ENCODE results near the gene NBPF1. TPM values are rescaled to one million over a fixed set of nuclear protein-coding genes. Genes with fewer than 3 reads are reported as not detected.
A peak's percentile ranks its signal among the peaks of the same experiment; 100 is the strongest.
"Not testable (repeated sequence)": the region's sequence is repeated elsewhere in the genome, so short reads cannot be mapped to it uniquely, and the experiment has no call there.

The NBPF1 gene
- total RNA-seq, 1 donor: 63.1 TPM

DNA sequence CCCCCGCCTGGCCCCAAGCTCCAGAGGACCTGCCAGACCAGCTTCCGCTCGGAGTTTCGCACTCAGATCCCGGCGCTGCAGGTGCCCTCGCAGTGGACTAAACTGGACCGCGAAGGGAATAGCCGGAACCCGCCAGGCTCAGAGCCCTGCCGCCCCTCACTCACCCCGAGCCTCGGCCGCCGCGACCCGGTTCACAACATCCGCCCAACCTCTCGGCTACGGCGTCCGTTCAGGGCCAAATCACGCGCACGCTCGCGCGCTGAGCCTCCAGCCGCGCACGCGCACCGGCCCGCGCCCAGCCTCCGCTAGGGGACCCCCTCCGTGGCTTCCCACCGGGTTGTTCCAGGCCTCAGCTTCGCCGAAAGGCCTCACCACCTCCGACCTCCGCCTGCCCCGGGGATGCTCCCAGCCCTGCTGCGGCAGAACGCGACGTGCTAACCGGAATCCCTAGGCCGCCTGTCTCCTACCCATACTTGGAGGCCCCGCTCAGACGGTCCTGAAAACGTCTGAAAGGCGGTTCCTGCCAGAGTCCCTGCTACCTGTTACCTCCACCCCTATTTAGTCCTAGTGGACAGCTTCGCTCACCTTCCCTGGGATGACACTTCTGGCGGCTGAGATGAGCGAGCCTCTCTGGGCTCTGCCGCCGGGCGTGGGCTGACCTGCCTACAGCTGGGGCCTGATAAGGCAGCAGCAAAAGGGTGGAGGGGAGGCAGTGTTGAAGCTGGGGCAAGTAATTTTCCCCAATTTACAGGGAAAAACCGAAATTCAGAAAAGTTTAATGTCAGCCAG, 31.3 kb upstream of the NBPF1 start:
- H3K4me3 ChIP-seq (ENCODE audit: low read depth, low read length): peak overlapping the region; percentile 100
- peak; percentile 98 for DNase-seq (ENCODE audit: low read depth)
- TF ChIP-seq, protein P1, sequence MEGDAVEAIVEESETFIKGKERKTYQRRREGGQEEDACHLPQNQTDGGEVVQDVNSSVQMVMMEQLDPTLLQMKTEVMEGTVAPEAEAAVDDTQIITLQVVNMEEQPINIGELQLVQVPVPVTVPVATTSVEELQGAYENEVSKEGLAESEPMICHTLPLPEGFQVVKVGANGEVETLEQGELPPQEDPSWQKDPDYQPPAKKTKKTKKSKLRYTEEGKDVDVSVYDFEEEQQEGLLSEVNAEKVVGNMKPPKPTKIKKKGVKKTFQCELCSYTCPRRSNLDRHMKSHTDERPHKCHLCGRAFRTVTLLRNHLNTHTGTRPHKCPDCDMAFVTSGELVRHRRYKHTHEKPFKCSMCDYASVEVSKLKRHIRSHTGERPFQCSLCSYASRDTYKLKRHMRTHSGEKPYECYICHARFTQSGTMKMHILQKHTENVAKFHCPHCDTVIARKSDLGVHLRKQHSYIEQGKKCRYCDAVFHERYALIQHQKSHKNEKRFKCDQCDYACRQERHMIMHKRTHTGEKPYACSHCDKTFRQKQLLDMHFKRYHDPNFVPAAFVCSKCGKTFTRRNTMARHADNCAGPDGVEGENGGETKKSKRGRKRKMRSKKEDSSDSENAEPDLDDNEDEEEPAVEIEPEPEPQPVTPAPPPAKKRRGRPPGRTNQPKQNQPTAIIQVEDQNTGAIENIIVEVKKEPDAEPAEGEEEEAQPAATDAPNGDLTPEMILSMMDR (IDR thresholded peaks at IDR 0.05; ENCODE audit: insufficient read depth, low read length): peak; percentile 63

DNA sequence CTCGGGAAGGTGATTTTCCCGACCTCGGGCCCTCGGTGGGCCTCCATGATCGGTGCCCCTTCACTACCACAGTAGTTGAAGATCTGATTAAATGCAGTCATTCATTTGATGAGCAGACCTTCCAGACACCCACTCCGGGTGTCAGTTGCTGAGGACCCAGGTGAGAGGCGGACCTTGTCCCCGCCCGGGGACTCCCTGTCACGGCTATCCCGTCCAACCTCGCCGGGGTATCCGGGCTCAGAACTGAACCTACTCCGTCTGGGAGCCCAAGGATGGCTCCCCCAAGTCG, 30.8 kb upstream of the NBPF1 start:
- no peak for DNase-seq (ENCODE audit: low read depth)
- TF ChIP-seq, protein P1 (IDR thresholded peaks at IDR 0.05; ENCODE audit: insufficient read depth, low read length): no peak
- peak overlapping the region; percentile 100 for H3K4me3 ChIP-seq (ENCODE audit: low read depth, low read length)

DNA sequence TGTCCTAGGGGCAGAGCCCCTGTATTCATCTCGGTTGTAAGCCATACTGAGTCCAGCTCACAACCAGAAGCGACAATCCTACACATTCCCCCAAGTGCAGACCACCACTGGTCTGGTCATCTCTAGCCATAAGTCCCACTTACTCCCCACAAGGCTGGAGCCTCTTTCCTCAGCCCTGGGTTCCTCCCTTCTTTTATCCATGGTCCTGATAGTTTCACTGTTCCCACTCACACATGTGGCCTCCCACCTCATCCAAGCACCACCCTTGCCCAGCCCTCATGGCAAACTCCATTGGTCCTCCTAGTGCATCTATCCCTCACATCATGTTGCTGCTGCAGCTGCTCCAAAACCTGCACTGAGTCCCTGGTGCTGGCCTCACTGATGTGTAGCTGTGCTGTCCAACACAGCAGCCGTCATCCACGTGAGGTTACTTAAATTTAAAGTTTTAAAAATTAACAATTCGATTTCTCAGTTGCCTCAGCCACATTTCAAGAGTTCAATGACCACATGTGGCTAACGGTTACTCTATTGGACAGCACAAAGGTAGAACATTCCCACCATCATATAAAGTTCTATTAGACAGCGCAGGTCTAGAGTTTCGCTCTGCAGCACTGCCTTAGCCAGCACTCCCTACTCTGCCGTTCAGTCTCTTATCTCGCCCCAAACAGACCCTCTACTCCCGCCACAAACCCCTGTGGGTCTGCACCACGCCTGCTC, 30.3 kb upstream of the NBPF1 start:
- H3K4me3 ChIP-seq (ENCODE audit: low read depth, low read length): peak overlapping the region; percentile 100
- DNase-seq (ENCODE audit: low read depth): peak; percentile 36

DNA sequence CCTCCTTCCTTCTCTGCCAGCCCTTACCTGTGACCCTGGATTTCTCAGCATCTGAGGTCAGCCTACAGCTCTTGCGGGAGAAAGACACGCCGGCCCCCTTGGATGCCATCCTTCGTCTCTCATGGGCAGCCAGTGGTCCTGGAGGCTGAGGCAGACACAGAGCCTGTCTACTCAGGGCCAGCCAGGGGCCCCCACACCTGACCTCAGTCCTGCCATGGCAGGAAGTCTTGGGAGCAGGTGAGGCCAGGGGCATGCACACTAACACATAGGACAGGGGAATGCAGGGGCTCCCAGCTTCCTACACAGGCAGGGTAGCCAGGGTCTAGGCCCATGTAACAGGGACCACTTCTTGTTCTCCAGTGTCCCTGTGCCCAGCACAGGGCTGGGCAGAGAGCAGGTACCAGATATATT, 29.6 kb upstream of the NBPF1 start:
- DNase-seq (ENCODE audit: low read depth): not testable (repeated sequence)
- H3K4me3 ChIP-seq (ENCODE audit: low read depth, low read length): peak overlapping the region; percentile 100

DNA sequence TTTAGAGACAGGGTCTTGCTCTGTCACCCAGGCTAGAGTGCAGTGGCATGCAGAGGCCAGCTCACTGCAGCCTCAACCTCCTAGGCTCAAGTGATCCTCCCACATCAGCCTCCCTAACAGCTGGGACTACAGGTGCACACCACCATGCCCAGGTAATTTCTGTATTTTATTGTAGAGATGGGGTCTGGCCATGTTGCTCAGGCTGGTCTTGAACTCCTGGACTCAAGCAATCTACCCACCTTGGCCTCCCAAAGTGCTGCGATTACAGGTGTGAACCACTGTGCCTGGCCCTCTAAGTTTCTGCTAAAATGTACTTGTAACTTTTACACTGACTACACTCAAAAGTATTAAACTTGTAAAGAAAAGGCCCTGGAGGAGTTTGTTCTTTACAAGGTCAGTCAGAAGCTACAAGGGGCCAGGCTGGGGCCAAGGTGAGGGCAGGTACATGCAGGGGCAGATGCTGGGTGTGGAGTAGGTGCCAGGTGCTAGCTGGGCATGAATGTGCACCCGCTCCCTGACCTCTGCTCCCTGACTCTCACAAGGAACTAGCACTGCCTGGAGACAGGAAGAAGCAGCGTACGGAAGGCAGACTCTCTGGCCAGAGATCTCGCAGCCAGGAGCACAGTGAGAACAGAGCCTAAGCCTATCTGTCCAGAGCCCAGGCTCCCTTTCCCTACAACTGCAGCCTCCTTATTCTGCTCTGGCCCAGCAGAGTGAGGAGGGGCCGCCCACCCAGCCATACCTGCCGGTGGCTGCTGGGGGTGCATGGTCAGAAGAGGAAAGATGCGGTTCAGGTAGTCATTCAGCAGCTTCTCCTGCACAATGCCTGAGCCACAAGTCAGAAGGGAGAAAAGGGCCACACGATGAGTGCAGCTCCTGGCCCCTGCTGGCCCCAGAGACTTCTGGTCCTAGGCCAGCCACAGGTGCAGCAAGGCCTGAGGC, 28.9 kb upstream of the NBPF1 start:
- DNase-seq (ENCODE audit: low read depth): not testable (repeated sequence)

DNA sequence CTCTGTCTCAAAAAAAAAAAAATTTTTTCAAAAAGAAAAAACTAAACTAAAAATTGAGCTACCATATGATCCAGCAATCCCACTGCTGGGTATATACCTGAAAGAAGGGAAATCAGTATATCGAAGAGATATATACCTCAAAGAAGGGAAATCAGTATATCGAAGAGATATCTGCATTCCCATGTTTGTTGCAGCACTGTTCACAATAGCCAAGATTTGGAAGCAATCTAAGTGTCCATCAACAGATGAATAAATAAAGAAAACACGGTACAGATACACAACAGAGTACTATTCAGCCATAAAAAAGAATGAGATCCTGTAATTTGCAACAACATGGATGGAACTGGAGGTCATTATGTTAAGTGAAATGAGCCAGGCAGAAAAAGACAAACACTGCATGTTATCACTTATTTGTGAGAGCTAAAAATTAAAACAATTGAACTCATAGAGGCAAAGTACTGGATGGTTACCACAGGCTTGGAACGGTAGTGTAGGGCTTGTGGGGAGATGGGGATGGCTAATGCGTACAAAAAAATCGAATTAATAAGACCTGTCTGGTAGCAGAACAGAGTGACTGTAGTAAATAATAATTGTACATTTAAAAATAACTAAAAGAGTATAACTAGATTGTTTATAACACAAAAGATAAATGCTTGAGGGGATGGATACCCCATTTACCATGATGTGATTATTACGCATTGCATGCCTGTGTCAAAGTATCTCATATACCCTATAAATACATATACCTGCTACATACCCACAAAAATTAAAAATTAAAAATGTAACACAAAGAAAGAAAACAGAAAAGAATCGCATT, 28.0 kb upstream of the NBPF1 start:
- not testable (repeated sequence) for H3K4me3 ChIP-seq (ENCODE audit: low read depth, low read length); DNase-seq (ENCODE audit: low read depth)

More for the DNA sequence above, 28.9 kb upstream of the NBPF1 start:
- H3K4me3 ChIP-seq (ENCODE audit: low read depth, low read length): not testable (repeated sequence)

DNA sequence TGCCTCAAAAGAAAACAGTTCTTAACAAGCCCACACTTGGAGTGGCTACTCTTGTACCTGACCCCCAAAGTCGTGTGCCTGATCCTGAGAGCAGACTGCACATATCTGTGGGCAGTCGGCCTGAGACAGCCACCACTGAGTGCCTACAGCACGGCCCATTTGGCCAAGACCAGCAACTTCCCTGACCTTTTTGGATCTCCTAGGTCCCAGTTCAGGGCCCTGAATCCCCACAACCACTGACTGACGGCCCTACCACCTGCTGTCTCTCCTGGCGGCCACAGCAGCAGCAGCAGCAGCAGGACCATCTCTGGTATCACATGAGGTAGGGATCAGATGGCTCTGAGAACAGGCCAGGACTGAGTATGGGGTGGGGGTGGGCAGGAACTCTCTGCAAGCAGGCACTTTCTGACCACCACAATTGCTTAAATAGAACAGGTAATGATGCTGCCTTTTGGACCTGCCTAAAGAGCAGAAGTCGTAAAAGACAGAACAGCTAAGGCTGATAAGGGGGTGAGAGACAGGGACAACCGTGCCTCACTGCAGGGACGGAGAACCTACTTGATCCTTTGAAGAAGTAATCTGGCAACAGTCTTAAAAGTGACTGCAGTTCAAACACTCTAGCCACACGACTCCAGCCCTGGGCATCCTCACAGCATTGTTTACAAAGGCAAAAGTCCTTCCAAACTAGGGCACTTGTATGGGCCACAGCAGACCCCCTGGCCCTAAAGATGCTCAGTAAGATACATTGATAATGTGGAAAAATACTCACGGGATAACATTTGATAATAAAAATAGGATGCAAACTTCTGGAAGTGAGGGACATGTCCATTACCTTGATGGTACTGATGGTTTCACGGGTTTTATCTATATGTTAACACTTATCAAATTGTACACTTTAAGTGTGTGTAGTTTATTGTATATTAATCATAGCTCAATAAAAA, 26.0 kb upstream of the NBPF1 start:
- DNase-seq (ENCODE audit: low read depth): not testable (repeated sequence)

DNA sequence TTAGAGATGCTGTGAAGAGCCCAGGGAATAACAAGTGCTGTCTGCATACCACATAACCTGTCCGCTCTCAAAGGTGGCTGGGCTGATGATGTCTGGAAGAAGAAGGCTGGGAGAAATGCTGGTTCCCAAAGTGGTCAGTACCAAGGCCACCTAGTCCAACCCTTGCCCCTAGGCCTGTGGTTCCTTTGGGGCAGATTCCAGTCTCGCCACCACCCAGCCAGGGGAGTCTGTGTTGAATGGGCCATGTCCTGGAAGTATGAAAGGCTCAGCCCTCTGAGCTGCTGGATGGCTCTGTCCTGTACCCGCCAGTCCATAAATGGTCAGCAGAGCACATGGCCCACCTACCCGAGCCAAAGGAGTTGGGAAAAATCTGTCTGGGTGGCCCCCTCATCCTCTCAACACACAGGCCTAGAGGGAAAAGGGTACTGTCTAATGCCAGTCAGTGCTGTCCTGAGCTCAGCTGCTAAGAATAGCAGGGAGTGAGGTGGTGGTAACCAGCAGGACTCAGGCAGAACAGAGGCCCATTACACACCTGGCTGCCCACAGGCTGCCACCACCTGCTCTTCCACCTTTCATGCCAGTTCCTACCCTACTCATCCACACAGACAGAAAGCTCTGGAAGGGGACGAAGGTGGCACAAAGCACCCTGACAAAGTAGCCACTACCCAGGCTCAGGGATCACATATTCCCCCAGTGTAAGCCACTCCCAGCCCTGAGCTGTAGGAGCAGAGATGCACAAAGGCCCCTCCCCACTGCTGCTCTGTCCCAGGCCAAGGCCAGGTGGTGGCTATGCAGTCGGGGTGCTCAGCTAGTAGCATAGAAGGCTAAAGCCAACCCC, 24.8 kb upstream of the NBPF1 start:
- not testable (repeated sequence) for DNase-seq (ENCODE audit: low read depth); H3K4me3 ChIP-seq (ENCODE audit: low read depth, low read length)

More for the DNA sequence above, 26.0 kb upstream of the NBPF1 start:
- H3K4me3 ChIP-seq (ENCODE audit: low read depth, low read length): not testable (repeated sequence)

DNA sequence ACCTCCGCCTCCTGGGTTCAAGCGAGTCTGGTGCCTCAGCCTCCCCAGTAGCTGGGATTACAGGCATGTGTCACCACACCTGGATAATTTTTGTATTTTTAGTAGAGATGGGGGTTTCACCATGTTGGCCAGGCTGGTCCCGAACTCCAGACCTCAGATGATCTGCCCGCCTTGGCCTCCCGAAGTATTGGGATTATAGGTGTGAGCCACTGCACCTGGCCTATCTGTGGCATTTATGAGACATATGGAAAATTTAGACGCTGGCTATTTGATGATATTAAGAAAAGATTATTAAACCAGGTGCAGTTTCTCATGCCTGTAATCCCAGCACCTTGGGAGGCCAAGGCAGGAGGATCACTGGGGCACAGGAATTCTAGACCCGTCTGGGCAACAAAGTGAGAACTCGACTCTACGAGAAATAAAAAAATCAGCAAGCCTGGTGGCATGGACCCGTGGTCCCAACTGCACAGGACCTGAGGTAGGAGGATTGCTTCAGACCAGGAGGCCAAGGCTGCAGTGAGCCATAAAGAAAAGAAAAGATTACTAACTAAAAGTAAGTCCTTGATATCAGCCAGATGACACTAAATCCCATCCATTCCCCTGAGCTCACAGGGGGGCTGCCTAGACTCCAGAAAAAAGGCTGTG, 23.3 kb upstream of the NBPF1 start:
- DNase-seq (ENCODE audit: low read depth); H3K4me3 ChIP-seq (ENCODE audit: low read depth, low read length): not testable (repeated sequence)

DNA sequence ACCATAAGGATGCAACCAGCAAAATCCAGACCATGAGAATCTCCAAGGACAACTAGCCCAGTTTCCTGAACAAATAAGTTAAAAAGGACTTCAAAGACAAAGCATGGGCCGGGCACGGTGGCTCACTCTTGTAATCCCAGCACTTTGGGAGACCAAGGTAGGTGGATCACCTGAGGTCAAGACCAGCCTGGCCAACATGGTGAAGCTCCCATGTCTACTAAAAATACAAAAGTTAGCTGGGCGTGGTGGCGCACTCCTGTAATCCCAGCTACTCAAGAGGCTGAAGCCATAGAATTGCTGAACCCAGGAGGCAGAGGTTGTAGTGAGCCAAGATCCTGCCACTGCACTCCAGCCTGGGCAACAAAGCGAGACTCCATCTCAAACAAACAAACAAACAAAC, 22.6 kb upstream of the NBPF1 start:
- DNase-seq (ENCODE audit: low read depth); H3K4me3 ChIP-seq (ENCODE audit: low read depth, low read length): not testable (repeated sequence)

DNA sequence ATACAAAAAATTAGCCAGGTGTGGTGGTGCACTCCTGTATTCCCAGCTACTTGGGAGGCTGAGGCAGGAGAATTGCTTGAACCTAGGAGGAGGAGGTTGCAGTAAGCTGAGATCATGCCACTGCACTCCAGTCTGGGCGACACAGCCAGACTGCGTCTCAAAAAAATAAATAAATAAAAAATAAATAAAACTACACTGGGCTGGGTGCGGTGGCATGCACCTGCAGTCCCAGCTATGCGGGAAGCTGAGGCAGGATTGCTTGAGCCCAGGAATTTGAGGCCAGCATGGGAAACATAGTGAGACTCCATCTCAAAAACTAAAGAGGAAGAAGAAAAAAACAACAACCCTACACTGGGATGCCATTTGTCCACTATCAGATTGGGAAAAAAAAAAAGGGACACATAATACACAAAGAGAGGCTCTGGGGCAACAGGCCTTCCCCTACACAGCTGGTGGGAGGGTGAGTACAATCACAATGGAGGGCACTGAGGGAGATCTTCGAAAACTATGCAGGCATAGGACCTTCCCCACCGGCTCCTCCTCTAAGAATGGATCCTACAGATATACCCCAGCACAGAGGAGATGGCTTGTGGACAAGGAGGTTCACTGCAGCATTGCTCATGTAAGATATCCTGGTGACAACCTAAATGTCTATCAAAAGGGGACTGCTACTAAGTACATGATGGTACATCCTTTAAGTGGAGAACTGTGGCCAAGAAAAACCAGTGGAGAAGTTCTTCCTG, 20.3 kb upstream of the NBPF1 start:
- H3K4me3 ChIP-seq (ENCODE audit: low read depth, low read length); DNase-seq (ENCODE audit: low read depth): not testable (repeated sequence)

All from fibroblast of the aortic adventitia (primary cell).